DMS153 treated with DMSO at 0.1 percent for 48 hours (cell line): ENCODE measurements around the gene CELF2.
"Not testable (repeated sequence)": the region's sequence is repeated elsewhere in the genome, so short reads cannot be mapped to it uniquely, and the experiment has no call there.

Experiments
- DNase-seq: peaks from one replicate; lab custom pipeline; 2025; ENCODE audit not compliant: unreplicated experiment; lab: John Stamatoyannopoulos, UW

CELF2 gene

GRCh38 chr10:11336722-11337162 is 319.1 kb downstream of the CELF2 start:
- no peak for DNase-seq

- no peak for DNase-seq
Measured at GRCh38 chr10:11337516-11337915, 319.8 kb downstream of the CELF2 start.

GRCh38 chr10:11338160-11338844 is 320.6 kb downstream of the CELF2 start:
- no peak for DNase-seq

GRCh38 chr10:11339013-11339412 is 321.3 kb downstream of the CELF2 start:
- DNase-seq, result no peak

GRCh38 chr10:11339660-11340059 is 322.0 kb downstream of the CELF2 start:
- DNase-seq, result no peak

GRCh38 chr10:11341283-11341960 is 323.8 kb downstream of the CELF2 start:
- DNase-seq, result no peak

GRCh38 chr10:11344081-11344480 is 326.4 kb downstream of the CELF2 start:
- DNase-seq, result no peak

- DNase-seq, result no peak
Measured at GRCh38 chr10:11344550-11344949, 326.9 kb downstream of the CELF2 start.

- no peak for DNase-seq
Measured at GRCh38 chr10:11345224-11346054, 327.8 kb downstream of the CELF2 start.

GRCh38 chr10:11347580-11347979 is 329.9 kb downstream of the CELF2 start:
- not testable (repeated sequence) for DNase-seq

GRCh38 chr10:11351801-11352200 is 334.1 kb downstream of the CELF2 start:
- no peak for DNase-seq

GRCh38 chr10:11353006-11353896 is 335.6 kb downstream of the CELF2 start:
- DNase-seq, result no peak

- DNase-seq, result no peak
Measured at GRCh38 chr10:11354823-11355222, 337.2 kb downstream of the CELF2 start.

- DNase-seq, result no peak
Measured at GRCh38 chr10:11355592-11355991, 337.9 kb downstream of the CELF2 start.

- no peak for DNase-seq
Measured at GRCh38 chr10:11357439-11357838, 339.8 kb downstream of the CELF2 start.

GRCh38 chr10:11358011-11358410 is 340.3 kb downstream of the CELF2 start:
- no peak for DNase-seq

- DNase-seq, result no peak
Measured at GRCh38 chr10:11358923-11359575, 341.4 kb downstream of the CELF2 start.

- DNase-seq, result no peak
Measured at GRCh38 chr10:11359869-11360268, 342.2 kb downstream of the CELF2 start.

- no peak for DNase-seq
Measured at GRCh38 chr10:11363497-11363896, 345.8 kb downstream of the CELF2 start.

- DNase-seq, result no peak
Measured at GRCh38 chr10:11364241-11364640, 346.6 kb downstream of the CELF2 start.
